IMR-90 (cell line): ENCODE data around the gene CCNE1. TPM values are rescaled to one million over a fixed set of nuclear protein-coding genes. Genes with fewer than 3 reads are reported as not detected.
"Not testable (repeated sequence)": the region's sequence is repeated elsewhere in the genome, so short reads cannot be mapped to it uniquely, and the experiment has no call there.

ENCODE experiments used
- ATAC-seq: fragments of 200-7000 bp; cut with Tn5 transposase; 2 replicates; pipeline ENCODE4 v1.9.1; 2020; ENCODE audit warnings: low read depth, mild to moderate bottlenecking, moderate library complexity
- BruUV-seq: library from RNA; stranded (reverse); fragments of 400-500 nt; replicated peaks from 2 replicates; lab custom pipeline; 2021; lab: Mats Ljungman, UMichigan
- CTCF ChIA-PET: fragments of 300-600 bp; formaldehyde crosslinking; extraction: SDS; loops from one replicate; lab custom pipeline; 2021; ENCODE audit warnings: antibody characterized with exemption; lab: Yijun Ruan, JAX
- POLR2A ChIA-PET: fragments of 300-600 bp; sonication (Branson Sonifier 250); formaldehyde crosslinking; loops from one replicate; lab custom pipeline; 2022; ENCODE audit warnings: antibody characterized with exemption; ENCODE audit not compliant: unreplicated experiment; lab: Charles Lee
- DNase-seq: peaks from one replicate; pipeline ENCODE4 v3.0.0; 2013
- H2AFZ ChIP-seq: replicated peaks from 2 replicates; pipeline ENCODE3; 2013; ENCODE audit warnings: low read length, mild to moderate bottlenecking; ENCODE audit not compliant: poor library complexity
- H2AK5ac ChIP-seq: 2 replicates; pipeline ENCODE4 v1.6.1; 2013; ENCODE audit warnings: low read depth, low read length, inconsistent platforms
- H2AK9ac ChIP-seq: replicated peaks from 2 replicates; pipeline ENCODE3; 2013; ENCODE audit warnings: mild to moderate bottlenecking, low read depth, low read length, moderate library complexity; ENCODE audit not compliant: poor library complexity
- H2BK120ac ChIP-seq: 2 replicates; pipeline ENCODE4 v1.6.1; 2013; ENCODE audit warnings: low read depth, low read length, inconsistent platforms
- H2BK15ac ChIP-seq: 3 replicates; pipeline ENCODE4 v1.6.1; 2013; ENCODE audit warnings: low read depth, low read length, inconsistent platforms
- H2BK20ac ChIP-seq: 2 replicates; pipeline ENCODE4 v1.6.1; 2013; ENCODE audit warnings: low read depth, mild to moderate bottlenecking, inconsistent platforms, low read length, moderate library complexity
- H2BK5ac ChIP-seq: 2 replicates; pipeline ENCODE4 v1.6.1; 2013; ENCODE audit warnings: mild to moderate bottlenecking, low read depth, low read length, inconsistent platforms; ENCODE audit not compliant: poor library complexity, severe bottlenecking
- H3K14ac ChIP-seq: replicated peaks from 2 replicates; pipeline ENCODE4 v1.6.1; 2013; ENCODE audit warnings: low read depth, low read length, inconsistent platforms
- H3K18ac ChIP-seq: 2 replicates; pipeline ENCODE4 v1.6.1; 2013; ENCODE audit warnings: low read depth, low read length, control low read depth
- H3K23ac ChIP-seq: 2 replicates; pipeline ENCODE4 v1.6.1; 2013; ENCODE audit warnings: low read depth, low read length, inconsistent platforms
- H3K27ac ChIP-seq: 2 replicates; pipeline ENCODE4 v1.5.1; 2013; ENCODE audit warnings: mild to moderate bottlenecking, control low read depth, low read length; ENCODE audit not compliant: insufficient read depth
- H3K27me3 ChIP-seq: 2 replicates; pipeline ENCODE4 v1.6.1; 2013; ENCODE audit warnings: low read length; ENCODE audit not compliant: control insufficient read depth, insufficient read depth
- H3K36me3 ChIP-seq: 2 replicates; pipeline ENCODE4 v1.6.1; 2013; ENCODE audit warnings: low read length, mixed read lengths; ENCODE audit not compliant: control insufficient read depth, insufficient read depth
- H3K4ac ChIP-seq: 2 replicates; pipeline ENCODE4 v1.6.1; 2013; ENCODE audit warnings: low read depth, low read length, inconsistent platforms
- H3K4me1 ChIP-seq: 2 replicates; pipeline ENCODE4 v1.6.1; 2013; ENCODE audit warnings: low read length, mixed read lengths; ENCODE audit not compliant: control insufficient read depth, insufficient read depth
- H3K4me2 ChIP-seq: 2 replicates; pipeline ENCODE4 v1.6.1; 2013; ENCODE audit warnings: low read depth, mild to moderate bottlenecking, control low read depth, low read length, moderate library complexity
- H3K4me3 ChIP-seq: 2 replicates; pipeline ENCODE4 v1.5.1; 2013; ENCODE audit warnings: low read depth, mild to moderate bottlenecking, control low read depth, low read length, moderate library complexity; ENCODE audit not compliant: insufficient read depth
- H3K56ac ChIP-seq: 2 replicates; pipeline ENCODE4 v1.6.1; 2013; ENCODE audit warnings: low read length, inconsistent platforms; ENCODE audit not compliant: insufficient read depth; ENCODE audit errors: extremely low read depth
- H3K79me1 ChIP-seq, 2 experiments: 2 replicates each; pipeline ENCODE4 v1.6.1; 2013; ENCODE audit warnings: low read length in 2 of 2, inconsistent platforms in 1 of 2, low read depth in 1 of 2
- H3K9ac ChIP-seq: 2 replicates; pipeline ENCODE4 v1.6.1; 2013; ENCODE audit warnings: low read depth, low read length, control low read depth
- H3K9me1 ChIP-seq: 2 replicates; pipeline ENCODE4 v1.6.1; 2013; ENCODE audit warnings: low read length, inconsistent platforms; ENCODE audit not compliant: insufficient read depth
- H3K9me3 ChIP-seq: 2 replicates; pipeline ENCODE4 v1.6.1; 2013; ENCODE audit warnings: low read length; ENCODE audit not compliant: control insufficient read depth, insufficient read depth
- H4K20me1 ChIP-seq: 2 replicates; pipeline ENCODE4 v1.6.1; 2013; ENCODE audit warnings: low read length, inconsistent platforms; ENCODE audit not compliant: insufficient read depth
- H4K5ac ChIP-seq: 2 replicates; pipeline ENCODE4 v1.6.1; 2013; ENCODE audit warnings: mild to moderate bottlenecking, low read depth, low read length, control low read depth
- H4K8ac ChIP-seq, 2 experiments: 2 replicates each; pipeline ENCODE4 v1.6.1; 2013; ENCODE audit warnings: low read depth in 2 of 2, low read length in 2 of 2, control low read depth in 1 of 2, inconsistent platforms in 1 of 2
- H4K91ac ChIP-seq: 2 replicates; pipeline ENCODE4 v1.6.1; 2013; ENCODE audit warnings: low read depth, low read length, inconsistent platforms; ENCODE audit not compliant: insufficient read depth
- WGBS, 2 experiments: methylation state at CpG; one replicate each; pipeline versions ENCODE4 v1.1.5 to v1.1.7; 2013; ENCODE audit warnings: missing lambda C conversion rate in 2 of 2; ENCODE audit not compliant: insufficient read length in 1 of 2; ENCODE audit errors: extremely low coverage in 2 of 2; 5-methylcytosine and 5-hydroxymethylcytosine counted together
- dilution Hi-C: fragments of 300-500 bp; cut with HindIII; formaldehyde crosslinking; loops from one replicate; pipeline ENCODE4 v1.14.3; 2018; ENCODE audit warnings: low sequenced_read_pairs; ENCODE audit not compliant: unreplicated experiment
- in situ Hi-C: fragments of 300-500 bp; cut with MboI; formaldehyde crosslinking; loops from 3 replicates; pipeline ENCODE4 v1.14.3; 2019; ENCODE audit warnings: low sequenced_read_pairs, inconsistent platforms, mixed read lengths
- intact Hi-C: fragments of 100-400 bp; cut with micrococcal nuclease; formaldehyde crosslinking; loops from 2 replicates; pipeline ENCODE4 v1.10.0; 2022
- polyA plus RNA-seq, 3 experiments: library from polyadenylated mRNA; depleted of rRNA; stranded (reverse); fragments of >200 nt; gene quantifications; 2 replicates each; pipeline ENCODE4 v1.2.3, GENCODE V29; 2012; ENCODE audit warnings: low replicate concordance in 1 of 3
- total RNA-seq: library from RNA; depleted of rRNA; stranded (reverse); fragments of >200 nt; gene quantifications from 2 replicates; pipeline ENCODE4 v1.2.3, GENCODE V29; 2012

CCNE1 gene
- total and polyA plus RNA-seq, 2 of the 4 experiments (the other 2 are of a cell fraction), result 6.8 to 7.0 TPM

DNA sequence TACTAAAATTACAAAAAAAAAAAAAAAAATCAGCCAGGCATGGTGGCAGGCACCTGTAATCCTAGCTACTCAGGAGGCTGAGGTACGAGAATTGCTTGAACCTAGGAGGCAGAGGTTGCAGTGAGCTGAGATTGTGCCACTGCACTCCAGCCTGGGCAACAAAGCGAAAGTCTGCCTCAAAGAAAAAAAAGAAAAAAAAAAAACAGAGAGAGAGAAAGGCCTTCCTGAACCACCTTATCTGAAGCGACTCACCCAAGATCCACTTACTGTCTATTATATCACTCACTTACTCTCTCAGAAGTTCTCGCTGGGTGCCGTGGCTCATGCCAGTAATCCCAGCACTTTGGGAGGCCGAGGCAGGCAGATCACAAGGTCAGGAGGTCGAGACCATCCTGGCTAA, 17.3 kb upstream of the CCNE1 start:
- H3K9me3 ChIP-seq, dilution Hi-C loops, H3K36me3 ChIP-seq, H3K23ac ChIP-seq, H3K9me1 ChIP-seq, H3K27ac ChIP-seq, H4K91ac ChIP-seq, DNase-seq, H3K14ac ChIP-seq, H2AFZ ChIP-seq, H4K8ac ChIP-seq, H3K9ac ChIP-seq, H2BK5ac ChIP-seq, H3K56ac ChIP-seq, H2AK5ac ChIP-seq, intact Hi-C loops, in situ Hi-C loops, H3K27me3 ChIP-seq, H3K18ac ChIP-seq, ATAC-seq, H4K20me1 ChIP-seq, BruUV-seq, H2AK9ac ChIP-seq, H2BK15ac ChIP-seq, CTCF ChIA-PET, H2BK120ac ChIP-seq, H3K4me3 ChIP-seq, H3K4me2 ChIP-seq, H3K4ac ChIP-seq, H3K4me1 ChIP-seq, H2BK20ac ChIP-seq, H4K5ac ChIP-seq, H3K79me1 ChIP-seq: not testable (repeated sequence)
- WGBS, 2 experiments, result 60% methylated on average over 1 of the region's 7 CpGs; no CpG with 5 or more reads in 1 of the 2 experiments
- POLR2A ChIA-PET, result interaction anchor here (0.6 kb wide), 1 partner anchor 8 kb away, joined by 3 read pairs; no protein-coding TSS in a partner anchor
